ENCODE data around the gene ITPK1. TPM values are rescaled to one million over a fixed set of nuclear protein-coding genes. Genes with fewer than 3 reads are reported as not detected.

Gene ITPK1
- total RNA-seq (2013; cell fraction: nucleolus; rRNA removed) = 27.6 and 44.1 TPM in 2 replicates
- total RNA-seq (2014; rRNA removed) = 23.5 and 26.5 TPM in 2 replicates
- total RNA-seq (2014; rRNA removed; fragmentation: Illumina TruSeq; extraction: Trizol) = 15.9 and 21.9 TPM in 2 replicates
- 56.1 and 57.9 TPM in 2 replicates for total RNA-seq (2021)
- polyA plus RNA-seq (2011; ENCODE audit: low read depth) = 10.8 TPM
- polyA plus RNA-seq (2011; rRNA removed) = 33.3 and 73.2 TPM in 2 replicates
- polyA plus RNA-seq (2011; cell fraction: cytosol; rRNA removed) = 73.7 and 83.9 TPM in 2 replicates
- 69.1 and 75.9 TPM in 2 replicates for polyA plus RNA-seq (2011; cell fraction: nucleus; rRNA removed)
- polyA plus RNA-seq (2012) = 22.0 and 26.6 TPM in 2 replicates
- polyA plus RNA-seq (2014; fragmentation: Illumina TruSeq; extraction: Trizol) = 21.9 and 36.4 TPM in 2 replicates
- 1 to 10 TPM; 1.3 to 2.1 TPM for polyA plus RNA-seq (2014; fragmentation: Nextera tagmentation; extraction: Ambion mirVana)
- 36.2 and 36.3 TPM in 2 replicates for polyA plus RNA-seq (2014; rRNA removed)
- 10 to 100 TPM; 24.5 to 27.5 TPM for polyA plus RNA-seq (2016; fragmentation: Nextera tagmentation; extraction: Ambion mirVana)
- 137 and 139 TPM in 2 replicates for polyA minus RNA-seq (2011; rRNA and poly(A)+ RNA removed)
- 32.7 and 33.5 TPM in 2 replicates for polyA minus RNA-seq (2011; cell fraction: cytosol; rRNA and poly(A)+ RNA removed)
- 38.8 and 49.5 TPM in 2 replicates for polyA minus RNA-seq (2011; cell fraction: nucleus; rRNA and poly(A)+ RNA removed)
- percentile 80 among the genes with signal in this experiment for Bru-seq, nascent RNA
- percentile 77 among the genes with signal in this experiment for BruChase-seq, experiment 1, labeled RNA remaining after a 6-hour chase
- percentile 70 among the genes with signal in this experiment for BruChase-seq, experiment 2, labeled RNA remaining after a 2-hour chase
- long read RNA-seq, experiment 1, partial matches to known transcripts = 8 of 10 reads
- long read RNA-seq, experiment 1, other reads (novel, unspliced or antisense) = 2 of 10 reads
- long read RNA-seq, experiment 2, partial matches to known transcripts = 0 of 6 reads
- long read RNA-seq, experiment 2, other reads (novel, unspliced or antisense) = 6 of 6 reads

DNA sequence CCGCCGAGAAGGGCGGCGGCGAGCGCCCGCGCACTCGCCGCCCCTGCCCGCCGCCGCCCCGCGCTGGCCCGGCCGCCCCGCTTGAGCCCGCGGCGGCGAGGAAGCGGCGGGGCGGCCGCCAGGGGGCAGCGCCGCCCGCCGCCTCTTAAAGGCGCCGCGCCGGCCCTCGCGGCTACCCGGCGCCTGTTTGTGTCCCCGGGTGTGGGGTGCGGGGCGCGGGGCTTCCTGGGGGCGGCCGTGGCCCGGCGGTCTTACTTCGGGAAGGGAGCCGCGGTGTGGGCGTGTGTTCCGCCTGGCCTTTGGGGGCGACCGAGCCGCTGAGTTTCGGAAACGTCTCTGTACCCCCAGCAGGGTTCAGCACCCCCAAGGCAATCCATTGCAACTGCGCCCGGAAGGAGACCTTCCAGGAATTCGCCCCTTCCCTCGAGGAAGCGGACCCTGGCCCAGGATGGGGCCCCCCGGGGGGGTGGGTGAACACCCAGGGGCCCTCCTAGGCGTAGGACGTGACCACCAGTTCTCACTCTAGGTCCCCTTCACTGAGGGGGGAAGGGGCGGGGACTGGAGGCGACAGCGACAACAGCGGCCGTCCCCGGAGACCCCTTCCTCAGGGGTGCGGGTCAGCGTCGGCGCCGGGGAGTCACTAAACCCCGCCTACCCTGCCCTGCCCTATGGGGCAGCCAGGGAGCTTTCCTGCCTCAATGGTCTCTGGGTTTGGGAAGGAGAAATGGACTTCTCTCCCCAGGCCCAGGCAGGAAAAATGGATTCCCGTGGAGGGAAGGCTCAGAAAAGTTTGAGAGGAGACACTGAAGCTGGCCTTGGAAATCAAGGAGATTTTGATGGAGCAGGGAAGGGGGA is at the start of gene ITPK1:
ITPK1 (minus strand) TSS at position 105 of the 855 bp plus-strand sequence. CDS start 762 bp downstream, outside the sequence.
- in situ Hi-C loops (cut with MboI) = no loop called here
- peak; percentile 23; the same call in 1 of the 2 replicates for TF ChIP-seq RAD21 (IDR thresholded peaks at IDR 0.05; ENCODE audit: insufficient read depth, low read depth, low read length)
- TF ChIP-seq EGR1 (IDR thresholded peaks at IDR 0.05; ENCODE audit: borderline replicate concordance in 1 of 2, low read depth in 2 of 2, low read length in 2 of 2) = peak in 1 of 2 experiments; percentile 46; a peak in 1 of 3 replicates
- no peak for TF ChIP-seq CREM (IDR thresholded peaks at IDR 0.05; ENCODE audit: low read depth)
- TF ChIP-seq IKZF1 (conservative IDR thresholded peaks at IDR 0.05) = peak; percentile 86
- TF ChIP-seq IKZF2 (IDR thresholded peaks at IDR 0.05) = peak; percentile 44 to 74; a peak in 3 of 4 replicates
- peak; percentile 61 for TF ChIP-seq GATAD2B (conservative IDR thresholded peaks at IDR 0.05; ENCODE audit: low read depth)
- TF ChIP-seq, protein P1, sequence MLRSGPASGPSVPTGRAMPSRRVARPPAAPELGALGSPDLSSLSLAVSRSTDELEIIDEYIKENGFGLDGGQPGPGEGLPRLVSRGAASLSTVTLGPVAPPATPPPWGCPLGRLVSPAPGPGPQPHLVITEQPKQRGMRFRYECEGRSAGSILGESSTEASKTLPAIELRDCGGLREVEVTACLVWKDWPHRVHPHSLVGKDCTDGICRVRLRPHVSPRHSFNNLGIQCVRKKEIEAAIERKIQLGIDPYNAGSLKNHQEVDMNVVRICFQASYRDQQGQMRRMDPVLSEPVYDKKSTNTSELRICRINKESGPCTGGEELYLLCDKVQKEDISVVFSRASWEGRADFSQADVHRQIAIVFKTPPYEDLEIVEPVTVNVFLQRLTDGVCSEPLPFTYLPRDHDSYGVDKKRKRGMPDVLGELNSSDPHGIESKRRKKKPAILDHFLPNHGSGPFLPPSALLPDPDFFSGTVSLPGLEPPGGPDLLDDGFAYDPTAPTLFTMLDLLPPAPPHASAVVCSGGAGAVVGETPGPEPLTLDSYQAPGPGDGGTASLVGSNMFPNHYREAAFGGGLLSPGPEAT (IDR thresholded peaks at IDR 0.05; ENCODE audit: low read depth) = peak; percentile 37; the same call in 1 of the 2 replicates
- TF ChIP-seq NBN (IDR thresholded peaks at IDR 0.05) = 0 out of 2 replicates have a peak, but pooled peaks have one; percentile 26
- TF ChIP-seq ZNF207 (IDR thresholded peaks at IDR 0.05; ENCODE audit: borderline replicate concordance) = 0 out of 2 replicates have a peak, but pooled peaks have one; percentile 44
- 0 out of 2 replicates have a peak, but pooled peaks have one; percentile 20 for TF ChIP-seq TAF1 (IDR thresholded peaks at IDR 0.05; ENCODE audit: borderline replicate concordance, low read depth, low read length)
- peak; percentile 58; the same call in 1 of the 2 replicates for TF ChIP-seq EED (IDR thresholded peaks at IDR 0.05; ENCODE audit: low read depth)
- TF ChIP-seq, protein P2, sequence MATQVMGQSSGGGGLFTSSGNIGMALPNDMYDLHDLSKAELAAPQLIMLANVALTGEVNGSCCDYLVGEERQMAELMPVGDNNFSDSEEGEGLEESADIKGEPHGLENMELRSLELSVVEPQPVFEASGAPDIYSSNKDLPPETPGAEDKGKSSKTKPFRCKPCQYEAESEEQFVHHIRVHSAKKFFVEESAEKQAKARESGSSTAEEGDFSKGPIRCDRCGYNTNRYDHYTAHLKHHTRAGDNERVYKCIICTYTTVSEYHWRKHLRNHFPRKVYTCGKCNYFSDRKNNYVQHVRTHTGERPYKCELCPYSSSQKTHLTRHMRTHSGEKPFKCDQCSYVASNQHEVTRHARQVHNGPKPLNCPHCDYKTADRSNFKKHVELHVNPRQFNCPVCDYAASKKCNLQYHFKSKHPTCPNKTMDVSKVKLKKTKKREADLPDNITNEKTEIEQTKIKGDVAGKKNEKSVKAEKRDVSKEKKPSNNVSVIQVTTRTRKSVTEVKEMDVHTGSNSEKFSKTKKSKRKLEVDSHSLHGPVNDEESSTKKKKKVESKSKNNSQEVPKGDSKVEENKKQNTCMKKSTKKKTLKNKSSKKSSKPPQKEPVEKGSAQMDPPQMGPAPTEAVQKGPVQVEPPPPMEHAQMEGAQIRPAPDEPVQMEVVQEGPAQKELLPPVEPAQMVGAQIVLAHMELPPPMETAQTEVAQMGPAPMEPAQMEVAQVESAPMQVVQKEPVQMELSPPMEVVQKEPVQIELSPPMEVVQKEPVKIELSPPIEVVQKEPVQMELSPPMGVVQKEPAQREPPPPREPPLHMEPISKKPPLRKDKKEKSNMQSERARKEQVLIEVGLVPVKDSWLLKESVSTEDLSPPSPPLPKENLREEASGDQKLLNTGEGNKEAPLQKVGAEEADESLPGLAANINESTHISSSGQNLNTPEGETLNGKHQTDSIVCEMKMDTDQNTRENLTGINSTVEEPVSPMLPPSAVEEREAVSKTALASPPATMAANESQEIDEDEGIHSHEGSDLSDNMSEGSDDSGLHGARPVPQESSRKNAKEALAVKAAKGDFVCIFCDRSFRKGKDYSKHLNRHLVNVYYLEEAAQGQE (IDR thresholded peaks at IDR 0.05; ENCODE audit: low read depth, low read length) = no peak
- TF ChIP-seq POLR2A (IDR thresholded peaks at IDR 0.05; ENCODE audit: low read depth, low read length) = no peak; the same call in 1 of the 2 replicates

More for the DNA sequence above, at the start of gene ITPK1:
- WGBS (ENCODE audit: insufficient coverage, insufficient replicate concordance, low lambda C conversion rate, missing lambda C conversion rate) = 2% methylated on average over 60 of the region's 77 CpGs
- BruUV-seq (replicated peaks) = no TSS peak
- peaks cover 13% of the 10 kb centered on the region for H3K4me1 ChIP-seq (ENCODE audit: control insufficient read depth, insufficient read depth, low read length)
- H3K36me3 ChIP-seq (ENCODE audit: control insufficient read depth in 2 of 2, insufficient read depth in 2 of 2, low read length in 1 of 2) = no peaks in the 10 kb centered on the region
- ChIA-PET POLR2A (interaction anchor here (1.1 to 1.5 kb wide), 3 partner anchors 11 to 22 kb away, joined by 3 to 6 read pairs (median 4); no protein-coding TSS in a partner anchor), CTCF (interaction anchor here (0.6 to 7.1 kb wide), 17 partner anchors 12 to 164 kb away, joined by 3 to 287 read pairs (median 4); partner anchors contain the start of genes GON7 and UBR7), RAD21 (ENCODE audit: unreplicated experiment) (interaction anchor here (1.1 to 7.4 kb wide), 13 partner anchors 21 to 164 kb away, joined by 3 to 163 read pairs (median 29); partner anchors contain the start of genes GON7, LYSET, MOAP1 and UBR7), SMC1A (ENCODE audit: uncharacterized antibody, unreplicated experiment) (interaction anchor here (0.7 to 8.1 kb wide), 14 partner anchors 9 to 503 kb away, joined by 3 to 103 read pairs (median 6); no protein-coding TSS in a partner anchor)
- H2AFZ ChIP-seq (ENCODE audit: control insufficient read depth, low read depth, low read length) = peak within 1 kb of the TSS; percentile 81
- H3K9ac ChIP-seq (ENCODE audit: control insufficient read depth, insufficient read depth, low read length) = peak within 1 kb of the TSS; percentile 83
- DNase-seq (ENCODE audit: low read depth, low spot score) (no peak), FAIRE-seq (no peak), ATAC-seq (peak; percentile 60)
- H3K4me2 ChIP-seq (ENCODE audit: control insufficient read depth, insufficient read depth) = peak within 1 kb of the TSS; percentile 93
- no peaks in the 10 kb centered on the region for H3K27me3 ChIP-seq (replicated peaks in 1 of 2; ENCODE audit: control insufficient read depth in 2 of 2, insufficient read depth in 2 of 2, low read length in 1 of 2)
- peak within 1 kb of the TSS; percentile 70 for H3K27ac ChIP-seq (ENCODE audit: control insufficient read depth, insufficient read depth)
- H3K79me2 ChIP-seq (ENCODE audit: control insufficient read depth, insufficient read depth, low read length) = peaks cover 30% of the 10 kb centered on the region
- H4K20me1 ChIP-seq (ENCODE audit: control insufficient read depth, insufficient read depth) = no peaks in the 10 kb centered on the region
- peak within 1 kb of the TSS; percentile 99 for H3K4me3 ChIP-seq
- intact Hi-C loops (cut with micrococcal nuclease; ENCODE audit: unreplicated experiment) = loop anchor here (5.0 kb wide), 1 partner anchor 91 kb away; the partner anchor contains the start of genes GON7 and UBR7
- no peaks in the 10 kb centered on the region for H3K9me3 ChIP-seq (replicated peaks; ENCODE audit: control insufficient read depth, insufficient read depth, low read length)

Data from GM12878 (cell line).